ENCODE measurements around the gene FBXL7.

DNA sequence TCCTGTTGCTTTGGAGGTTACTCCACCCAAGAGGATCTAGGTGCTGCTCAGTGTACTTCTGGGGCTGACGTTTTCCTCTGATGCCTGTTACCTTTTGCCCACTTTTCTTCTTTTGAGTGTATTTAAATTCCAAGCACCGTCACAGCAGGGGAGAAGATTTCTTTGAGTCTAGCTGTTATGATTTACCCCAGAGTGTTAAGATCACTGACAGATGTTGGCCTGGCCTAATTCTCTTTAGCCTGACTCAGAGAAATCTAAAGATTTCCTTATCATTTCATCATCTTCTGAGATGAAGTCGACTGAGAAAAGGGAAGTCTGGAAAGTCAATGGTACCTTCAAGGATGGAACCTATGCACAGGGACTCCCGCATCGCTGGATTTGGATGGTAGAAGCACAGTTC, 191.5 kb downstream of the FBXL7 start:
- TF ChIP-seq, protein P1, sequence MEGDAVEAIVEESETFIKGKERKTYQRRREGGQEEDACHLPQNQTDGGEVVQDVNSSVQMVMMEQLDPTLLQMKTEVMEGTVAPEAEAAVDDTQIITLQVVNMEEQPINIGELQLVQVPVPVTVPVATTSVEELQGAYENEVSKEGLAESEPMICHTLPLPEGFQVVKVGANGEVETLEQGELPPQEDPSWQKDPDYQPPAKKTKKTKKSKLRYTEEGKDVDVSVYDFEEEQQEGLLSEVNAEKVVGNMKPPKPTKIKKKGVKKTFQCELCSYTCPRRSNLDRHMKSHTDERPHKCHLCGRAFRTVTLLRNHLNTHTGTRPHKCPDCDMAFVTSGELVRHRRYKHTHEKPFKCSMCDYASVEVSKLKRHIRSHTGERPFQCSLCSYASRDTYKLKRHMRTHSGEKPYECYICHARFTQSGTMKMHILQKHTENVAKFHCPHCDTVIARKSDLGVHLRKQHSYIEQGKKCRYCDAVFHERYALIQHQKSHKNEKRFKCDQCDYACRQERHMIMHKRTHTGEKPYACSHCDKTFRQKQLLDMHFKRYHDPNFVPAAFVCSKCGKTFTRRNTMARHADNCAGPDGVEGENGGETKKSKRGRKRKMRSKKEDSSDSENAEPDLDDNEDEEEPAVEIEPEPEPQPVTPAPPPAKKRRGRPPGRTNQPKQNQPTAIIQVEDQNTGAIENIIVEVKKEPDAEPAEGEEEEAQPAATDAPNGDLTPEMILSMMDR (conservative IDR thresholded peaks at IDR 0.05), result no peak
- no peak for TF ChIP-seq ZFX (IDR thresholded peaks at IDR 0.05)

Data from C4-2B (cell line).